DOHH2 (cell line): ENCODE results near the gene MDM1.

Experiments used
- H3F3A ChIP-seq: fragments of 200-600 bp; sonication (generic), shearing (Covaris generic); 2 replicates; pipeline ENCODE4 v1.6.0; 2016; ENCODE audit warnings: antibody characterized with exemption, mild to moderate bottlenecking; ENCODE audit not compliant: control insufficient read depth, insufficient read depth
- H3K27ac ChIP-seq: fragments of 200-600 bp; sonication (generic); 2 replicates; pipeline ENCODE4 v1.5.1; 2014; ENCODE audit warnings: low read depth, mild to moderate bottlenecking, low read length, moderate library complexity
- H3K27me3 ChIP-seq: fragments of 200-600 bp; sonication (generic); 2 replicates; pipeline ENCODE4 v1.6.1; 2014; ENCODE audit warnings: mild to moderate bottlenecking, low read length, mixed read lengths; ENCODE audit not compliant: control insufficient read depth
- H3K36me3 ChIP-seq: fragments of 200-600 bp; sonication (generic); 2 replicates; pipeline ENCODE4 v1.6.1; 2014; ENCODE audit warnings: mild to moderate bottlenecking, low read length, moderate library complexity, mixed read lengths; ENCODE audit not compliant: control insufficient read depth
- H3K4me1 ChIP-seq: fragments of 200-600 bp; sonication (generic); 2 replicates; pipeline ENCODE4 v1.6.1; 2014; ENCODE audit warnings: mild to moderate bottlenecking, low read length, mixed read lengths; ENCODE audit not compliant: control insufficient read depth
- H3K4me2 ChIP-seq: fragments of 200-600 bp; sonication (generic); 2 replicates; pipeline ENCODE4 v1.6.0; 2014; ENCODE audit warnings: mild to moderate bottlenecking, low read length, moderate library complexity
- H3K4me3 ChIP-seq: fragments of 200-600 bp; sonication (generic); 2 replicates; pipeline ENCODE4 v1.5.1; 2014; ENCODE audit warnings: mild to moderate bottlenecking, low read length, mixed read lengths
- H3K79me2 ChIP-seq: fragments of 200-600 bp; sonication (generic); 2 replicates; pipeline ENCODE4 v1.6.1; 2014; ENCODE audit warnings: mild to moderate bottlenecking, low read length, mixed read lengths; ENCODE audit not compliant: control insufficient read depth
- H3K9me2 ChIP-seq: fragments of 200-600 bp; sonication (generic); replicated peaks from 2 replicates; pipeline ENCODE4 v1.6.1; 2014; ENCODE audit warnings: mild to moderate bottlenecking, low read length, mixed read lengths; ENCODE audit not compliant: control insufficient read depth
- H3K9me3 ChIP-seq: fragments of 200-600 bp; sonication (generic); 2 replicates; pipeline ENCODE4 v1.6.1; 2014; ENCODE audit warnings: antibody characterized with exemption, low read length, mixed read lengths; ENCODE audit not compliant: control insufficient read depth, insufficient read depth
- H4K20me1 ChIP-seq: fragments of 200-600 bp; sonication (generic); 2 replicates; pipeline ENCODE4 v1.6.0; 2014; ENCODE audit warnings: low read depth, mild to moderate bottlenecking, antibody characterized with exemption, low read length, moderate library complexity; ENCODE audit not compliant: control insufficient read depth, insufficient read depth
- EZH2phosphoT487 ChIP-seq: fragments of 200-600 bp; sonication (generic); IDR thresholded peaks from 2 replicates; pipeline ENCODE4 v1.6.1; 2017; ENCODE audit warnings: borderline replicate concordance, mild to moderate bottlenecking, antibody characterized with exemption, low read length, moderate library complexity, mixed read lengths
- TF ChIP-seq, protein P1 (sequence below): fragments of 200-600 bp; sonication (generic); IDR thresholded peaks from one replicate; pipeline ENCODE4 v1.5.1; 2014; ENCODE audit warnings: antibody characterized with exemption, mild to moderate bottlenecking, low read depth, low read length; ENCODE audit not compliant: poor library complexity, severe bottlenecking

MDM1 gene

DNA sequence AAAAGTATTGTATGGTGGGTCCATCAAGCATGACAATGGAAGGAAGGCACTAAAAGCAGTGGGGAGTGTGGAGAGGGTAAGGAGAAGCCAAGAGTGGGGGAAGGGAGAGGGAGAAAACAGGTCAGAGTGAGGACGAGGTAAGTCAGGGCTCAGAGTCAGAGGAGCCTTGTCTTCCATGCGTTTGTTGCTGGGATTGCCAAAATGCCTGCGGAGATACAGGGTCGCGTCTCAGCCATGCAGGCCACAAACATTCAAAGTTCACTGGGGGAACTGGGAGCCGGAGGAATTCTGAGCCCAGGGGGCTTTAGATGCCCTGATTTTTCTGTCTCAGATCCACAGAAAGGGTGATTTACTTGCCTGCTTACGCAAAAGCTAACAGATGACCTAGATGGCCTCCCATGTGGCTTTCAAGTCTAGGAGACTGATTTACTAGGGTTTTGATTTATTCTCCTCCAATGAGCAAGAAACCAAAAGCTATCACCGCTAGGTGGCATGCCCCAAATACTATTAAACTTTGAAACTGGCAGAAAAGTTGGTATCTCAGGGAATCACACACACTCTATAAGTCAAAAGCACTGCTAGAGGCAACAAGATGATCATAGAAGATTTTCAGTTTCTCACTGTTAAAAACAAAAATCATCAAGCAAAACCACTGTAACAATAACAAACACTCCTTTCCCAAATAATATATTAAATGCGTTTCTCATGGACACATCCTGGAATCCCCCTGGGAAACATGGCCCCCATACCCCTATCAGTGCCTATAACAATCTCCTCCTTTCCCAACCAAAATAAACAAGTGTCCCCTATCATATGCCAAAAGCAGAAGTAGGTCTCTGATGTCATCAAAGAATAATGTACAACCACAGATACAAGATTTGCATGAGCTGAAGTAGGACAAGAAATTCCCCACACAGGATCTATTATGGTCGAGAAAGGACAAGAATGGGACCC is 26.6 kb upstream of the MDM1 start:
- no peak for TF ChIP-seq EZH2phosphoT487
- TF ChIP-seq, protein P1, sequence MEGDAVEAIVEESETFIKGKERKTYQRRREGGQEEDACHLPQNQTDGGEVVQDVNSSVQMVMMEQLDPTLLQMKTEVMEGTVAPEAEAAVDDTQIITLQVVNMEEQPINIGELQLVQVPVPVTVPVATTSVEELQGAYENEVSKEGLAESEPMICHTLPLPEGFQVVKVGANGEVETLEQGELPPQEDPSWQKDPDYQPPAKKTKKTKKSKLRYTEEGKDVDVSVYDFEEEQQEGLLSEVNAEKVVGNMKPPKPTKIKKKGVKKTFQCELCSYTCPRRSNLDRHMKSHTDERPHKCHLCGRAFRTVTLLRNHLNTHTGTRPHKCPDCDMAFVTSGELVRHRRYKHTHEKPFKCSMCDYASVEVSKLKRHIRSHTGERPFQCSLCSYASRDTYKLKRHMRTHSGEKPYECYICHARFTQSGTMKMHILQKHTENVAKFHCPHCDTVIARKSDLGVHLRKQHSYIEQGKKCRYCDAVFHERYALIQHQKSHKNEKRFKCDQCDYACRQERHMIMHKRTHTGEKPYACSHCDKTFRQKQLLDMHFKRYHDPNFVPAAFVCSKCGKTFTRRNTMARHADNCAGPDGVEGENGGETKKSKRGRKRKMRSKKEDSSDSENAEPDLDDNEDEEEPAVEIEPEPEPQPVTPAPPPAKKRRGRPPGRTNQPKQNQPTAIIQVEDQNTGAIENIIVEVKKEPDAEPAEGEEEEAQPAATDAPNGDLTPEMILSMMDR, result peak; percentile 87
- H3K27me3 ChIP-seq, result no peaks in the 10 kb centered on the region
- no peaks in the 10 kb centered on the region for H3K36me3 ChIP-seq
- no peaks in the 10 kb centered on the region for H3K9me2 ChIP-seq
- H3K4me3 ChIP-seq, result peak overlapping the region; percentile 33
- peak overlapping the region; percentile 61 for H3K4me2 ChIP-seq
- H3K27ac ChIP-seq, result peak overlapping the region; percentile 56
- peaks cover 2% of the 10 kb centered on the region; the same call in 1 of the 2 replicates for H3F3A ChIP-seq
- H3K79me2 ChIP-seq, result no peaks in the 10 kb centered on the region
- H3K9me3 ChIP-seq, result no peaks in the 10 kb centered on the region
- H3K4me1 ChIP-seq, result peaks cover 18% of the 10 kb centered on the region
- H4K20me1 ChIP-seq, result no peaks in the 10 kb centered on the region

DNA sequence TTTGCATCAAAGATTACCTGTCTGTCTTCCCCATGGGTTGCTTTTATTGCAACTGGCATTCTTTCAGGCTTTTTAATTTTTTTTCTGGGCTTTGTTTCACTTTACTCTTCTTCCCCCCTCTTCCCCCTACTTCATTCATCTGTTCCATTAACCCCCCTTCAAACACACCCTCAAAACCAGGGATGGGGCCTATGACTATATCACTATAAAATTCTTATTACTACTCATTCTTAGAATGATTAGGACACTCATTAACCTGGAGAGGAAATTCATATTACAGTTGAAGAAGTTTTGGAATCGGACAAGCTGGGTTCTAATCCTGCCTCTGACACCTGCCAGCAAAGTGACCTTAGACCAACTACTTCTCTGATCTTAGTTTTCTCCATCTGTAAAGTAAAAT is 24.8 kb upstream of the MDM1 start:
- no peak overlapping the region for H3K4me3 ChIP-seq
- H3K79me2 ChIP-seq, result no peaks in the 10 kb centered on the region
- H3K27ac ChIP-seq, result no peak overlapping the region
- H3K9me3 ChIP-seq, result no peaks in the 10 kb centered on the region
- no peaks in the 10 kb centered on the region for H3K27me3 ChIP-seq
- H3K36me3 ChIP-seq, result no peaks in the 10 kb centered on the region
- no peak for TF ChIP-seq EZH2phosphoT487
- TF ChIP-seq, protein P1, result no peak
- H3F3A ChIP-seq, result peaks cover 2% of the 10 kb centered on the region; the same call in 1 of the 2 replicates
- no peak overlapping the region for H3K4me2 ChIP-seq
- no peaks in the 10 kb centered on the region for H4K20me1 ChIP-seq
- H3K4me1 ChIP-seq, result peaks cover 18% of the 10 kb centered on the region
- no peaks in the 10 kb centered on the region for H3K9me2 ChIP-seq

DNA sequence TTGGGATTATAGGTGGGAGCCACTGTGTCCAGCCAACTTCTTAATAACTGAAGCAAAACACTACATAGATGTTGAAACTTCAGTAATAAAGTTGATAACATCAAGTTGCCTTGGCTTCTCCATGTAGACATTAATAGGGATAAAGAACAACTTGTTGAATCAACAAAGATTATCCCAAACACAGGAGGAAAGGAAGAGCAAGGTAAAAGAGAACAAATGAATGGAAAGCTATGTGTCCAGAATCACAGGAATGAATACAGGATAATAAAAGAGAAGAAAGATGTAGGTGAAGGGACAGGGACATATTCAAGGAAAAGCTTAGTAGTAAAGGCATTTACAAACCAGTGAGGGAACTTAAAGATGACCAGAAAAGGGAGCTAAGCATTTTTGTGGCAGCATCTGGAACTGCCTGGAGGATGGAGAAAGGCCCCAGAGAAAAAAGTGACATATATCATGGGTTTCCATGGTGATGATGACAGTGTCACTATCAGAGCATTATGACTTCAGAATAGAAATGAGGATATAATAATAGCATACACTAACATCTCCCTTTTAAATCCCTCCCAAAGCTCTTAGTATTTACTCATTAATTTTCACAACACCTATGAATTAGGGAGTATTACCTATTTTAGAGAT is 24.0 kb upstream of the MDM1 start:
- no peak for TF ChIP-seq EZH2phosphoT487
- TF ChIP-seq, protein P1, result no peak
- H3K27me3 ChIP-seq, result no peaks in the 10 kb centered on the region
- H4K20me1 ChIP-seq, result no peaks in the 10 kb centered on the region
- H3K27ac ChIP-seq, result no peak overlapping the region
- H3F3A ChIP-seq, result peaks cover 2% of the 10 kb centered on the region; the same call in 1 of the 2 replicates
- no peaks in the 10 kb centered on the region for H3K9me2 ChIP-seq
- H3K4me3 ChIP-seq, result no peak overlapping the region
- no peaks in the 10 kb centered on the region for H3K36me3 ChIP-seq
- H3K4me1 ChIP-seq, result peaks cover 18% of the 10 kb centered on the region
- no peak overlapping the region for H3K4me2 ChIP-seq
- no peaks in the 10 kb centered on the region for H3K79me2 ChIP-seq
- no peaks in the 10 kb centered on the region for H3K9me3 ChIP-seq
